ENCODE measurements around the gene KRT36.

KRT36 gene

DNA sequence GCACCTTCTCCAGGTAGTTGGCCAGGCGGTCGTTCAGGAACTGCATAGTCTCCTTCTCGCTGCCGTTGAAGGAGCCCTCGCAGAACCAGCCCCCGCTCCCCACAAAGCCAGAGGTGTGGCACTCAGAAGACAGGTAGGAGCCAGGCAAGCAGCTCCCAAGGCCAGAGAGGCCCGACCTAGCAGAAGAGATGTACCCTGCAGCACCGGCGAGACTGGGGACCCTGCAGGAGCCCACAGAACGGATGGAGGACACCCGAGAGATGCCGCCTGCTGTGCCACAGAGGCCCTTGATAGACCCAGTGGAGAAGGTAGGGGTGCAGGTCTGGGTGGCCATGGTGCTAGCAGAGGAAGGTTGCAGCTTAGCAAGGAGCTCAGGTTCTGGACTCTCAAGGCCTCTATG lies at the start of gene KRT36:
Gene KRT36 (minus strand): TSS at position 380 of the 400 bp plus-strand sequence. CDS start 46 bp downstream, at position 334.
- DNase-seq (ENCODE audit: low spot score), result no peak

DNA sequence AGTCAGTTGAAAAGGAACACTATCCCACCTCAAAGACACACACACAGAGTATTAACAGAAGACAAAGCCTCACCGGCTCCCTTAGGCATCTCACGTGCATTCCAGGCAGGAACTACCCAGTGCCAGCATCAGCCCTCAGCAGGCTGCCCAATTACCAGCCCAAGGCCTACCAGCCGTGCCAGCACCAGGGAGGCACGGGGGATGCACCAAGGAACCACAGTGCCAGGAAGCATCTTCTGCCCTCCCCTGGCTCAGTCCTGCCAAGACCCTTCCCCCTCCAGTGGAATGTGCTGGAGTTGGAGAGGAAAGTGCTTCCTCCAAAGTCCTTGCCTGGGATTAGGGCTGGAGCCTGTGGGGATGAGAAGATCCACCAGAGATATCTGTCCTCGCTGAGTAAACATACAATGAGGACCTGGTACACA lies 49.4 kb upstream of the KRT36 start:
- DNase-seq (ENCODE audit: low spot score), result no peak

DNA sequence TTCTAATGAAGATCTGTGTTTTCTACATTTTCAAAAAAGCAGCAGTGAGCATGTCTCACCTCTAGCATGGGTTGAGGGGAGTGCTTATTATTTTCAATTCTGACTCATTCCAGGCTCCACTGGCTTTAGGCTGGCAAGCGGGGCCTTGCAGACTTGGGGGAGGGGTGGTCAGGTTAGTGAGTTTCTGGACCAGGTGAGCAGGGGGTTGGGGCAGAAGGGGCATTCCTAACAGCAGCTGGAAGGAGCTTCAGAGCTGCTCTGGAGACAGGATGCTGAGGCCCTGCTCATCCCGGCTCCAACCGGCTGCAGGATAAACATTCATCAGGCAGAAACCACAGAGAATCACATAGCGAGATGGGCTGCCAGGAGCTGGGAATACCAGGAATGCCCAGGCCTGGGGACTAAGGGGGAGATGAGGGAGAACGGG lies 48.9 kb upstream of the KRT36 start:
- no peak for DNase-seq (ENCODE audit: low spot score)

DNA sequence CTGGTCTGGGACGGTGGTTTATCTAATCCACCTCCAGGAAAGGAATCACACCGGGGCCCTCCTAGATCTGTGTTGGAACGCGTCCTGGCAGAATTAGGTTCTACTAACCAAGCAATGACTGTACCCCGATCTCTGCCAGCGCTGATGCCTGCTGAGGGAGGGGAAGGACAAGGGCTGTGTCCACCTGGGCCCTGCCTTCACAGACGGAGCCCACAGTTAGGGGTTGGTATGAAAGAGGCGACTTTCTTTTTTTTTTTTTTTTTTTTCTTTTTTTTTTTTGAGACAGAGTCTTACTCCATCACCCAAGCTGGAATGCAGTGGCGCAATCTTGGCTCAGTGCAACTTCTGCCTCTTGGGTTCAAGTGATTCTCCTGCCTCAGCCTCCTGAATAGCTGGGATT lies 48.3 kb upstream of the KRT36 start:
- no peak for DNase-seq (ENCODE audit: low spot score)

DNA sequence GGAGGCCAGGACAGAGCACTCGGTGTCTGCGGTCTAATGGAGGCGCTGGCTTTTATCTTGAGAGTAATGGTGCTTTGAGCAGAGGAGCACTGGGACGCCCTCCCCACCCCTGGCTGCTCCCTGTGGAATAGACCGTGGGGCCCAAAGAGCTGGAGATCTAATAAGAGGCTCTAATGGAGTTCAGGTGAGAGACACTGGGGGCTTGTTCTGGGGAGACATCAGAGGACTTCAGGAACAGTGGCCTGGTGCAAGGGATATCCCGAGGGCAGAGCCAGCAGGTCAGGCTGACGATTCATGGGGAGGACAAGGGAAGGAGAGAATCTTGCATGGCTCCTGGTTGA lies 47.9 kb upstream of the KRT36 start:
- no peak for DNase-seq (ENCODE audit: low spot score)

DNA sequence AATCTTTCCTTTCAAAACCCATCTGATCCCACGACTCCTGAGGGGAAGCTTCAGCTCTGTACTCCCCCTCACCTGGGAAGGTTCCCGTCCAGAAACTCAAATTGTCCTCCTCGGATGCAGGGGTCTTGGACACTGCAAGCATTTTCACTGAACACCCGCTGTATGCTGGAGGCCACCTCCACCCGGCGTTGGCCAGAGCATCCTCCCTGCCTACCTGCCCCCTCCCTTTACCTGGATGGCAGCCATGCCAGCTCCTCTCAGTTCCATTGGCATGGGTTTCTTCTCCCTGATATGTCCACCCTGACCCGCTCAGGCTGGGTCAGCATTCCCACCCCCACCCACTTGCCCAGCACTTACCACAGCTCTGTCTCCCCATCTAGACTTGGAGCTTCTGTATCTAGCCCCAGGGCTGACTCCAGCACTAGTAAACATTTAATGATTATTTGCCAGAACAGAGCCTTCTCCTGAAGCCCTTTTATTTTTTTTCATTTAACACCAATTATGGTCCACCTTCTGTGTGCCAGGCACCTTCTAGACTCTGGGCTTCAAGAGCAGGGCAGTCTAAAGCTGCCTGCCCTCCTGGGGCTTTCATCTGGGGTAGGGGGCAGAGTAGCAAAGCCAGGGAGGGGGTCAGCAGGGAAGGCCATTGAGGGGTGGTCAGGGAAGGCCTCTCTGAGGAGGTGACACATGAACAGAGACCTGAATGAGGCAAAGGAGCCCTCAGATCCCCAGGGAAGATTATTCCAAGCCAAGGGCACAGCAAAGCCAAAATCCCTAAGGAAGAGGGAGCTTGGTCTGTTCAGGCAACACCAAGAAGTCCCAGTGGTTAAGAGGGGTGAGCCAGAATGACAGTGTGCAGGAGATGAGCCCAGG lies 47.3 kb upstream of the KRT36 start:
- no peak for DNase-seq (ENCODE audit: low spot score)

DNA sequence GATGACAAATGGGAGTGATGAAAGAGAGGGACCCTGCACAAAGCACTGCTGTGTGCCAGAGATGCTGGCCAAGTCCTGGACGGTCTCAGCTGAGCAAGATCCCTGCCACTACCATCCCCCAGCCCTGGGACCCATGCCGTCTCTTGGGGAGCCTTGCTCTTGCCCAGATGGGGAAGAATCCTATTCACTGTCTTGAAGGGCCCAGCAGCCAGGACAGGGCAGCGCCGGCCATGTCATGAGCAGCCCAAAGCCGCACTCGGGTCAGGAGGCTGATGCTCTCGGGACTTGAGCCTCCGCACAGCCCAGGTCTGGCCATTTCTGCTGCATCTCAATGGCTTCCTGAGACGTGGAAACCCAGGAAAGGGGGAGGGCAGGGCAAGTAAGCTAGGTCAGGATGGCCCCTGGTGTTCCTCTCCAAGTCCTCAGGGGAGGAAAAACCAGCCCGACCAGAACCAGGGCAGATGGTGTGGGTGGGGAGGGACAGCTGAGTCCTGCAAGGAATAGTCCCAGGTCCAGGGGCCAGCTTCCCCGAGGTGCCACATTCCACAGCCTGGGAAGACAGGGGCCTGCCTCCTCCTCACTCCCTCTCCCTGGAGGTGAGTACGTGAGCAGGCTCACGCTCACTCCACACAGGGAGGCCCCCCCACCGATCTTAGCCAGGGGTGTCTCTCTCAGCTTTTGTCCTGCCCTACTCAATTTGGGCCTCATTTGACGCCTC lies 46.2 kb upstream of the KRT36 start:
- no peak for DNase-seq (ENCODE audit: low spot score)

DNA sequence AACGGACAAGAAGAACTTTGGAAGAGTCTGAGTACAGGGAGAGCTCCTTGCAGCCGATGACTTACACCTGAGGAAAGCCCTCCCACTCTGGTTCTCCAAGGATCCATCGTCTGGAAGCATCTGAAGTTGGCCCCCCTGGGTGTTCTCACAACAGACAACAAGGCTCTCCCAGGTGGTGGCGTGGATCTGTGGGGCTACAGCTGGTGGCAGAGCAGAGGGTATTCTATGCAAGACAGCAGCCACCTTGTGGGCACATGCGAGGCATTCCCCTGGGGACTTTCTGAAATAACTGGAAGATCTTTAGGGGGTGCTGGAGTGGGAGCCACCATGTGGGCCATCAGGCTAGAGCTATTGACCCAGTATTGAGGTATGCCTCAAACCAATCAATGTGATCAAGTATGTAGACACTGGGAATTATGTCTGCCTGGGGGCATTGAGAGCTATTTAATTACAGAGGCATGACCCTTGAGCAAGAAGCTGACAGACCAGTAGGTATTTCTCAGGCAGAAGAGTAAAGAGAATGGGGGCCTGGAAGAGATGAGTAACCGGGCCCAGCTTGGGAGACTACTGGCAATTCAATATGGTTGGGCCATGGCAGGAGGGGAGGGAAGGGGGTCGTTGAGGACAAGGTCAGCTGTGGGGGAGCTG lies 45.3 kb upstream of the KRT36 start:
- DNase-seq (ENCODE audit: low spot score), result no peak

DNA sequence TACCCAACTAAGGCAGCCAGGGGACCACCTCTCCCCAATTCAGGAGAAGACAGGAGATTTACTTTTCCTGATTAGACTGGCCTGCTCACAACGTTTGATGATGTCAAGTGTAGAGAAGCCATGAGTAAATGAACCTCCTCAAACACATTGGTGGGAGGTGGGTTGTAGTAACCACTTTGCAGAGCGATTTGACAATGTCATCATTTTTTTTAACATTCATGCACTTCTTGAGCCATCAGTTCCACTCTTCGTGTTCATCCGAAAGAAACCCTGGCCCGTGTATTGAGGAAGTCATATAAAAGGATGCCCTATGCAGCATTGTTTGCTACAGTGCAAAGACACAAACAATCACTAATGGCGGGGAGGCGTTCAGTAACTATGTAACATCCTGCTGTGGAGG lies 43.9 kb upstream of the KRT36 start:
- no peak for DNase-seq (ENCODE audit: low spot score)

DNA sequence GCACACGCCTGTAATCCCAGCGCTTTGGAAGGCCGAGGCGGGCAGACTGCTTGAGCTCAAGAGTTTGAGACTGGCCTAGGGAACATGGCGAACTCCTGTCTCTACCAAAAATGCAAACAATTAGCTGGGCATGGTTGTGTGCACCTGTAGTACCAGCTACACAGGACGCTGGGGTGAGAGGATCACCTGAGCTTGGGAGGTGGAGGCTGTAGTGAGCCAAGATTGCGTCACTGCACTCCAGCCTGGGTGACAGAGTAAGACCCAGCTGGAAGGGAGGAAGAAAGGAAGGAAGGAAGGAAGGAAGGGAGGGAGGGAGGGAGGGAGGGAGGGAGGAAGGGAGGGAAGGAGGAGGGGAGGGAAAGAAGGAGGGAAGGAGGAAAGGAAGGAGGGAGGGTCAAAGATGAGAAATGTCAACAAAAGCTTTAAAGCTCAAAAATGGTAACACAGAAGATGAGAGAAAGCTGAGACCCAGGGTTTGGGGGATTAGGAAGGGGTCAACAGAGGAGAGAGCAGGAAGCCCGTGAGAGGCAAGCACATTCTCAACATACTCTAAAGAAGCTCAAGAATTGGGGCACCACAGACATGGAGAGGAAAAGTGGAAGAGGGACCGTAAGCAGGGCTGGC lies 43.3 kb upstream of the KRT36 start:
- no peak for DNase-seq (ENCODE audit: low spot score)

DNA sequence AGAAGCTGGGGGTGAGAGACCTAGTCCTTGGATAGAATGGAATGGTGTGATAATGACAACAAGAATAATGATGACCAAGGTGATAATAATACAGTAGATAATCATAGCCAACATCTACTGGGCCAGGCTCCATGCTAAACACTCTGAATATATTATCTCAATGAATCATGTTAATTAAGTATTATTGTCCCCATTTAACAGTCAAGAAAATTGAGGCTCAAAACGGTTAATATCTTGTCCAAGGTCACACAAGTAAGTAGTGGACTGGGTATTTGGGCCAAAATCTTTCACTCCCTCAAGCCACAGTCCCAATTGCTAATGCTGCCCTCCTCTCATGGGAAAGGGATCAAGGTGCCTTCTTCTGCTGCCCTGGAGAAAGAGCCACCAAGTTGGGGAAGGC lies 42.3 kb upstream of the KRT36 start:
- DNase-seq (ENCODE audit: low spot score), result no peak

DNA sequence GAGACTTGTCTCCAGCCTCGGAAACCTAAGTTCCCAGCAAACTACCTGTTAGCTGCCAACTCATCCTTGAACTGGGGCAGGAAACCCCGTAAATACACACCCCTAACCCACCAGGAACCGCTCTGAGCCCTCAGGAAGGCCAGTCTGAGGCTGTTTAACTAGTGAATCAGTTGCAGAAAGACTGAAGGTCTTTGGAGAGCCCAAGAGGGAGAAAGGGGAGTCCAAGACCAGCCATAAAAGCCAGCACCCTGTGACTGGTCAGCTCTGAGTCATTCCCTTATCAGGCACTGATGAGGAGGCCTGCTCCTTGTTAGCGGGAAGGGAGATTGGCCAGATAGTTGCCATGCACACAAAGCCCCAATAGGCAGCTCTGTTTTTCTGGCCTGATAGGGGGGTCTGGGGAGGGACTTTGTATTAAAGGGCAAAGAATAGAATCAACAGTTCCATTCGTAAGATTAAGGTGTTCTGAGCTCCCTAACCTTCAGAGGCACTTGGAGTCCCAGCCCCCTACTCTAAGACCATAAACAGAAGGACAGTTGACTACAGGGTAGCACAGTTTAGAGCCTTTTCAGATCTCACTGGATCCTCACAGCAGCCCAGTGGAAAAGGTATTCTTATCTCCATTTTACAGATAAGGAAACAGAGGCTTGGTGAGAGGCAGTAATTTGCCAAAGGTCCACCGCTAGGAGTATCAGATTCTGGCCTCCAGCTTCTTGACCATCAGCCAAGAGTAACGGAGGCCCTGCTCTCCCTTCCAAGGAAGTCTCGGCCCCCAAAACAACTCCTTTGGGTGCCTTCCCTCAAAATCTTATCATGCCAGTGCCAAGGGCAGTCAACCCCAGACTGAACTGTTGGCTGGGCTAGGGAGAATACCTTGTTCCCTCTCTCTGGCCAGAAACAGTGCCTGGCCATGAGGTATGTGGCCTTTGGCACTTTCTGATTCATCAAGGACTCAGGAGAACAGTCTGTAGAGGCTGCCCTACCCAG lies 40.6 kb upstream of the KRT36 start:
- DNase-seq (ENCODE audit: low spot score), result no peak

DNA sequence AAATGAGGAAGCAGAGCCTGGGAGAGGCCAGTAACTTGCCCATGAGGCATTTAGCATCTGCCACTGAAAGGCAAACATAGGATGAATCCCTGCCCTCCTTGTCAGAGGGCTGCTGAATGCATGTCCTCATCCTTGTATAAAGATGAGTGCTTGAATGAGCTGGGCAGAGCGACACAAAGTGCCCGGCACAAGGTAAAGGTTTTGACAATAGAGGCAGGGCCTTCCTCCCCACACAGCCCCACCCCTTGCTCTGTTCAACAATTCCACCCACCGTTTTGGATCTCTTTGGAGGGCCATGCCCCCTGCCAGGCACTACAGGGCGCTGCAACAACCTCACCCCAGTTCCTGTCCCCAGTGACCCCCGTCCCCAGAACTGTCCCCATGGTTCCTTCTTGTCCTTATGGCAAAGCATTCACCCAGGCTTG lies 39.8 kb upstream of the KRT36 start:
- DNase-seq (ENCODE audit: low spot score), result no peak

DNA sequence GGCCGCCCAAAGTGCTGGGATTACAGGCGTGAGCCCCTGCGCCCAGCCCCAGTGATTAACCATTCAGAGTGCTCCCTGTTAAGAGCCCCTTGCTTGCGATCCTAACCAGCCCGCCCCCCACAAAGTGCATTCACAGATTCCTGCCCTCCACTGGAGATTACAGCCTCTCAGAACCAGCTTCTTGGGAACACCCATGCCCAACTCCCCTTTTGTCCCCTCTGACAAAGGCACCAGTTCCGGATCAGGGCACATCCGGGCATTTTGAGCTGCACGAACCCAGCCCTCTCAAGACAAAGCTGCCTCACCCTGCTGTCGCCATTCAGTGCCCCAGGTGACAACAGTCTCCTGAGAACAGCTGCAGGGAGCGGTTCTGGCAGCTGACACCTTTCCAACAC lies 39.2 kb upstream of the KRT36 start:
- DNase-seq (ENCODE audit: low spot score), result no peak

DNA sequence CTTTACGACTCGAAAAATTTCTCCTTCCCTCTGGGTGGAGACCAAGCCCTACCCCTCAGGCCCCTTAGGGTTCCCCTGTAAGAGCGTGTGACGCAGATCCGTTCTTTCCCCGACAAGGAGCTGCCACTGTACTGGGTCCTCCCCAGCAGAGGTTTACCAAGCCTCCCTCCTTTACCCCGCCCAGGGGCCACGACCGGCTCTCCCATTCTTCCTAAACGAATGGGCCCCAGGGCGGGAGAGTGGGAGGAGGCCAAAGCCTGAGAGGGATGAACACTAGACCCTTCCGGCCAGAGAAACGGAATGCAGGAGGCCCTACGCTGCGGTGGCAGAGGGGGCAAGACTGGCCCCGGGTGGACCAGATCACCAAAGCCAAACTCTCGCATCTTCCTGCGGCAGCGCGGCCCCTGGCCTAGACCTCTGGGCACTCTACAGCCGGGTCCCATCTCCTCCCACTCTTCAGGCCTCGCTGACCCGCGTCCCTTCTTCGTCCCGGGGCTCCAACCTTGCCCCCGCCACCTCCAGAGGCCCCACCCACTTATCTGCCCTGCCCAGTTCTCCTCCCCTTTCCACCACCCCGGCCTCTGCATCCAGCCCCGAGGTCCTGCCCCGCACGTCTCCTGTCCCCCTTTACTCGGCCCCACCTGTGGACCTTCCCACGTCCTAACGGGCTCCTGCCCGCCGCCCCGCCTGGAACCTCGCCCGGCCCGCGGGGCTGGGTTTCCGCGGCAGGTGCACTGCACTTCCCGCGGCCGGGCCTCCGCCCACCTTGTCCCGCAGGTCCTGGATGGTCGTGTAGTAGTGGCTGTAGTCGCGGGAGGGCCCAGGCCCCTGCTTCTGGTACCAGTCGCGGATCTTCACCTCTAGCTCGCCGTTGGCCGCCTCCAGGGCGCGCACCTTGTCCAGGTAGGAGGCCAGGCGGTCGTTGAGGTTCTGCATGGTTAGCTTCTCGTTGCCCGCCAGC lies 37.6 kb upstream of the KRT36 start:
- DNase-seq (ENCODE audit: low spot score), result no peak

DNA sequence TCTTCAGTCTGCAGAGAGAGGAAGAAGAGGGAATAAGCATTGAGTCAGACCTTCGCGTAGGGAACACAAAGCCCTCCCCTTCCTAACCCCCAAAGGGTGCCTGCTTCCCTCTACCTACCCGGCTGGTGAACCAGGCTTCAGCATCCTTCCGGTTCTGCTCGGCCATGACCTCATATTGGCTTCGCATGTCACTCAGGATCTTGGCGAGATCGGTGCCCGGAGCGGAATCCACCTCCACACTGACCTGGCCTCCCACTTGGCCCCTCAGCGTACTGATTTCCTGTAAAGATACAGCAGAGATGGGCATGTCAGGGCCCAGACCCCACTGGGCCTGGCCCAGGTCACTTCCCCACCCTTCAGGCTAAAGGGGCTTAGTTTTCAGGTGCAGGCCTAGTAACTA lies 34.6 kb upstream of the KRT36 start:
- DNase-seq (ENCODE audit: low spot score), result no peak

DNA sequence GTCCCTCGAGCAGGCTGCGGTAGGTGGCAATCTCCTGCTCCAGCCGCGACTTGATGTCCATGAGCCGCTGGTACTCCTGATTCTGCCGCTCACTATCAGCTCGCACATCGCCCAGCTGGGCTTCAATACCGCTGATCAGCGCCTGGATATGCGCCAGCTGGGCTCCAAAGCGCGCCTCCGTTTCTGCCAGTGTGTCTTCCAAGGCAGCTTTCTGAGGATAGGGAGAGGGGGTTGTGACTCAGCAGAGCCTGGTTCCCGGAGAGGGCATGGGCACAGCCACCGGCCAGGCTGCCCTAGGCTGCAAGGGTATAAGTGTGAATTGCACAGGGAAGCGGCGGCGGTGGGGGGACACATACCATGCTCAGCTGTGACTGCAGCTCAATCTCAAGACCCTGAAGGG lies 34.1 kb upstream of the KRT36 start:
- no peak for DNase-seq (ENCODE audit: low spot score)

DNA sequence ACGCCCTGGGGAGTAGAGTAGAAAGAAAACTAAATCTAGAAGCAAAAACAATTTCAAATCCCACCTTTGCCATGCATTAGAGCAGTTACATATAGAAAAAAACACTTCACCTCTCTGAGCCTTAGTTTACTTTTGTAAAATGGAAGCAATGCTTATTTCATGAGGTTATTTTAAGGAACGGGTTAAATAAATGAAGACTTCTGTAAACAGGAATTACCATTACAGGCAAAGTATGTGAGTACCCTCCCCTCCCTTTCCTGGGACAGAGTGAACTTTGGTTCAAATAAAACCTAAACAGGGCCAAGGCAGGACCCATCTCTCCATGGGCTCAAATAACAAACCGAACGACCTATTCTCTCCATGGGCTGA lies 33.5 kb upstream of the KRT36 start:
- DNase-seq (ENCODE audit: low spot score), result no peak

DNA sequence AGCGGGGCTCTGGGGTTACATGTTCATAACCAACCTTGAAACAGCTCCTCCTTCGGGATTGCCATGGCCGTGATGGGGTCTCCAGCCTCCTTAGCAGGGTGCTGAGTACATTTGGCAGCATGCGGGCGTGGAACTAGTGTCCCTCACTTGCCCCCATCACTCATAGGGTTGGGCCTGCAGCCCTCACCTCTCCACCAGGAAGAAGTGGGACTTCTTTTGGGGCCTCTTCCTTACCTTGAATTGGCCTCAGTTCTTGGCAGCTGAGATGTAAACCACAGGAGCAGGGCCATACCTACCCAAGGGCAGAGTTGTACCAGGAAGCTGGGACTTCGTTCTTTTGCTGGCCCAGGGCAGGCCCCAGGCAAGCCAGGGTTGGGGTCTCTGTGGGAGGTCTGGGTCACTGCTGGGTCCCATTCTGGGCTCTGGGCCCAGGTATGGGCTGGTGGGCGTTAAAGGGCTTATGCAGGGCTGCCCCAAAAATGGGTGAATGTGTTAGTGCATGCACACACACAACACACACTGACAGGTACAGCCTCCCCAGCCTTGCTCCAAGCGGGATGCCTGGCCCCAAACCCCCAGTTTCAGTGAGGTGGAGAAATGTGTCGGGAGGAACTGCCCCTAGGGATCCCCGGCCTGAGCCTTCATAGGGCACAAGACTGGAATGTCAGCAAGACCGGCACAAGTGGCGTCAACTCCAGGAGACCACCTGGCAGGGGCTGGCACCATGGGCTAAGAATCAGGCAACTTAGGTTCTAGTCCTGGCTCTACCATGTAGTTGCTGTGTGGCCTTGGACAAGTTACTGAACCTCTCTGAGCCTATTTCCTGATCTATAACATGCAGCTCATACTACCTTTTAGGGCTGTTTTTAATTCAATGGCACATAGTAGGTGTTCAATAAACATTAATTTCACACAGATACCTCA lies 32.9 kb upstream of the KRT36 start:
- DNase-seq (ENCODE audit: low spot score), result no peak

Data from pons (tissue), 1 donor.